ENCODE results near the gene POLH.
"Not testable (repeated sequence)": the region's sequence is repeated elsewhere in the genome, so short reads cannot be mapped to it uniquely, and the experiment has no call there.

Gene POLH

DNA sequence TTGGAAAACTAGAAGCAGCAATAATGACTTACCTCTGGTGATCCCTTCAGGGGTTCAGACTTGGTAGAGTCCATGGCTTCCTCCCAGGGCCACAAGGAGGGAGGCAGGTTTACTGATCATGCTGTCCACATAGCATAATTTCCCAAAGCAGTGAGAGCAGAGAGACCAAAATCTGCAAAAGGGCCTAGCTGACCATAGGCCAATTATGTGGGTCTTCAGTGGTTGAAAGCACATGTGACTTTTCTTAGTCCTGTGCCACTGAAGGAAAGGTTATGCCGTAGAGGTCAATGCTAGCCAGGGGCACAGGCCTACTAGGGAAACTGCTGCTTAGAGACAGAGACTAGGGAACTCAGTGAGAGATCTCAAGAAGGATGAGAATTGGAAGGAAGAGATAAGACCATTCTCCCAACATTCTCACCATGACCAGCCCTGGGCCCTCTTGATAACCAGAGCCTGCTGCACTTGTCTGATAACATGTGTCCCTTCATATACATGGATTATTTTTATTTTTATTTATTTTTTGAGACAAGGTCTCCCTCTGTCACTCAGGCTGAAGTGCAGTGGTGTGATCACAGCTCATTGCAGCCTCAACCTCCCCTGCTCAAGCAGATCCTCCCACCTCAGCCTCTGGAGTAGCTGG is 55.1 kb downstream of the POLH start:
- DNase-seq (ENCODE audit: low read depth, low spot score): no peak

DNA sequence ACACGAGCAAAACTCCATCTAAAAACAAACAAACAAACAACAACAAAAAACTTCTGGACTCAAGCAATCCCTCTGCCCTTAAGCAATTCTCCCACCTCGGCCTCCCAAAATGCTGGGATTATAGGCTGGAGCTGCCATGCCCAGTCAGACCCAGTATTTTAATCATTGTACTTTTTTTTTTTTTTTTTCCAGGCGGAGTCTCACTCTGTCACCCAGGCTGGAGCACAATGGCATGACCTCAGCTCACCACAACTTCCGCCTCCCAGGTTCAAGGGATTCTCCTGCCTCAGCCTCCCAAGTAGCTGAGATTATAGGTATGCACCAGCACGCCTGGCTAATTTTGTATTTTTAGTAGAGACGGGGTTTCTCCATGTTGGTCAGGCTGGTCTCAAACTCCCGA is 57.0 kb downstream of the POLH start:
- not testable (repeated sequence) for DNase-seq (ENCODE audit: low read depth, low spot score)

DNA sequence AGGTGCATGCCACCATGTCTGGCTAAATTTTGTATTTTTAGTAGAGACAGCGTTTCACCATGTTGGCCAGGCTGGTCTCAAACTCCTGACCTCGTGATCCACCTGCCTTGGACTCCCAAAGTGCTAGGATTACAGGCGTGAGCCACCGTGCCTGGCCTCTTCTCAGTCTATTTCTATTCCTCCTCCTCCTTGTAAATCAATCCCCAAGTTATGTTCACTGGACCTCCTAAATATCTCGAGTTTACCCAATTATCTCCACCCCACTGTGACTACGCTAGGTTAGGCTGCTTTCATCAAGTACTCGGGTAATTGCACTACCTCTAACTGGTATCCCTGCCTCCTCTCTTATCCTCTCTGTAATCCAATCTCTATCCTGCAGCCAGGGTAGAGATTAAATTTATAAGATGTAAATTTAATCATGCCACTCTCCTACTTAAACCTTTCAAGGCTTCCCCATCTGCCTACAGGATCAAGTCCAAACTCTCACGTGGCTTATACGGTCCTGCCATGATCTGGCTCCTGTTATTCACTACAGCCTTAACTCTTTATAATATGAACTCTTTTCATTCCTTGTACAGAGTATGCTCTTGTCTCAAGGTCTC is 58.8 kb downstream of the POLH start:
- DNase-seq (ENCODE audit: low read depth, low spot score): no peak

DNA sequence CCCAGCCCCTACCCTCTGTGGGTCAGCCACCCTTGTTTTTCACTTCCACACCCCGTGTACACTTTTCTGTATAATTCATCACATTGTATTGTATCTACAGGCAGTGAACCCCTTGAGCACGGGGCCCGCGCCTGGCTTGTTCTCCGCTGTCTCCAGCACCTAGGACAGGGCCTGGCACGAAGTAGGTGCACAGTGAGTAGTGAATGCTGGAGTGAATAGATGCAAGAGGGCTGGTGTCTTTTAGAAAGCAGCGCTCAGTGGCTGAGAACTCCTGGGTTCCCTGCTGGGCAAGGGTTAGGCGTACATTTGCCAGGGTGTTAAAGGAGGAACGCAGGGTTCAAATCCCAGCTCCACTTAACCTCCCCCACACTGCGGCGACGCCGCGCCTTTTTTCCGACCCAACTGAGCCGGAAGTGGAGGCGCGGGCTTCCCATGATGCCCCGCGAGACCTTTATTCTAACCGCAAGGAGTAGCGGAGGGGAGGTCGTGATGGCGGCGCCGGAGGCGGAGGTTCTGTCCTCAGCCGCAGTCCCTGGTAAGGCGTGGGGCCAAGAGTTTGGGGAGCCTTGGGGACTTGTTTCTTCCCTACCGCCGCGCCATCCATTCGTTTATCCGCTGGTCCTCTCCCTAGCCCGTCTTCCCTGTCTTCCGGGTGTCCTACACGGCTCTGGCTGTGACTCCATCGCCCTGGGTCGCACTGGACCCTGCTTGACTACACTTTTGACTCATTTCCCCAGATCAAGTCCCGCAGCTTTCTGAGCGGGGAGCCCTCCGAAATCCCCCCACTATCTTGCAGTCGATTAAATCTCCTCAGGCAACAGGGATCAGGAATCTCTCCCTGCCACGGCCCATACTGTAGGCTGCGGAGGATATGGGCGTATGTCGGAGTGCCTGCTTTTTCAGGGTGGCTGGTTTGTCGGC is 59.7 kb downstream of the POLH start, which contains the start of gene MAD2L1BP:
Gene MAD2L1BP (plus strand): TSS at position 454 of the 921 bp plus-strand sequence. CDS start 36 bp downstream, at position 490.
- peak; percentile 64 for DNase-seq (ENCODE audit: low read depth, low spot score)

- DNase-seq (ENCODE audit: low read depth, low spot score): no peak
Measured at GRCh38 chr6:43636308-43636659, 60.3 kb downstream of the POLH start.

DNA sequence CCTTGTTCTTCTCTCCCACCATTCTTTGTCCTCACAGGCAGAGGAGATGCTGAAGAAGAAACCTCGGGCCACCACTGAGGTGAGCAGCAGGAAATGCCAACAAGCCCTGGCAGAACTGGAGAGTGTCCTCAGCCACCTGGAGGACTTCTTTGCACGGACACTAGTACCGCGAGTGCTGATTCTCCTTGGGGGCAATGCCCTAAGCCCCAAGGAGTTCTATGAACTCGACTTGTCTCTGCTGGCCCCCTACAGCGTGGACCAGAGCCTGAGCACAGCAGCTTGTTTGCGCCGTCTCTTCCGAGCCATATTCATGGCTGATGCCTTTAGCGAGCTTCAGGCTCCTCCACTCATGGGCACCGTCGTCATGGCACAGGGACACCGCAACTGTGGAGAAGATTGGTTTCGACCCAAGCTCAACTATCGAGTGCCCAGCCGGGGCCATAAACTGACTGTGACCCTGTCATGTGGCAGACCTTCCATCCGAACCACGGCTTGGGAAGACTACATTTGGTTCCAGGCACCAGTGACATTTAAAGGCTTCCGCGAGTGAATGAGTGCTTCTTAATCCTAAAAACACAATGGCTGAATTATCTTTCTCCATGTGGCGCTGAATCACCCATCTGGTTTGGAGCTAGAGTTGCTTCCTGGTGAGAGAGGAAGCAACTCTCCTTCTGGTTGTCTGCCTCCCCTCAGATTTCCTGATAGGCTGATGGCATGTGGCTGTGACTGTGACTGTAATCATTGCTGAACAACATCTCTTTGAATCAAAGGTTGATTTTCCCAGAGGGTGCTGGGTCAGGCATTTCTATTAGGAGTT is 64.2 kb downstream of the POLH start:
- DNase-seq (ENCODE audit: low read depth, low spot score): no peak

DNA sequence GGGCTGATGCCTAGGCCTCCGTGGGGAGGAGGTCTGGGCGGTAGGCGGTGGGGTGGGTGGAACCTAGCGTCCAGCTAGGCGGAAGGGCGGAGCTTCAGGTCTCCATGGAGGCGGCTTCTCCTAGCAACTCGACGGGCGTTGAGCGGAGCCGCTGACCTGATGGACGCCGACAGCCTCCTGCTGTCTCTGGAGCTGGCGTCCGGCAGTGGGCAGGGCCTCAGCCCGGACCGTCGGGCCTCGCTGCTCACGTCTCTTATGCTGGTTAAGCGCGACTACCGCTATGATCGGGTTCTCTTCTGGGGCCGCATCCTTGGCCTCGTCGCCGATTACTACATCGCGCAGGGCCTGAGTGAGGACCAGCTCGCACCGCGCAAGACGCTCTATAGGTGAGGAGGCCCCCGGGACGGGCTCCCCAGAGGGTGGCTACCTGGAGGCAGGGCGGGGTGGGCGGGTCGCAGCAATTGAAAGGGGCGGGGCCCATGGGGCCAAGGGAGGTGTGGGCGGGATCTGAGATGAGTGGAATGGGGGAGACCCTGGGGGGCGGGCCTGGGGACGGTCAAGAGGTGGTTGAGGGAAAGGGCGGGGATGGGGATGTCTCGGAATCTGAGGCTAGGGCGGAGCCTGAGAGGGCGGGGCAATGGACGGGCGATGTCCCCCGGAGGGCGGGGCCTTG is 69.1 kb downstream of the POLH start, which contains the start of gene RSPH9:
Gene RSPH9 (plus strand): TSS at position 97 of the 673 bp plus-strand sequence. CDS start 63 bp downstream, at position 160.
- DNase-seq (ENCODE audit: low read depth, low spot score): peak; percentile 30

GRCh38 chr6:43645613-43645964 is 69.6 kb downstream of the POLH start:
- no peak for DNase-seq (ENCODE audit: low read depth, low spot score)

DNA sequence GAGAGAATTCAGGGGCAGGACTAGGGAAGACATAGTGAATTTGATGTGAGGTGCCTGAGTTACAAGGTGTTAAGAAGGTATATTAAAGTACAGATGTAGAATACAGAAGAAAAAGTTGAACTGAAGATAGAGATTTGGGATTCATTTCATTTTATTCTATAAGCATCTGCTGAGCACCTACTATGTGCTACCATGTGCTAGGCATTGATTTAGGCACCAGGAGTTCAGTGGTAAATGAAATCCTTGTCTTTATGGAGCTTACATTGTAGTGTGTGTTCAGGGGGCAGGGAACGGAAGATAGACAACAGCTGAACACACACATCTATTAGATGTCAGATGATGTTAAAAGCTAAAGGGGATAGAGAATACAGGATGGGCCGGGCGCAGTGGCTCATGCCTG is 71.6 kb downstream of the POLH start:
- no peak for DNase-seq (ENCODE audit: low read depth, low spot score)

DNA sequence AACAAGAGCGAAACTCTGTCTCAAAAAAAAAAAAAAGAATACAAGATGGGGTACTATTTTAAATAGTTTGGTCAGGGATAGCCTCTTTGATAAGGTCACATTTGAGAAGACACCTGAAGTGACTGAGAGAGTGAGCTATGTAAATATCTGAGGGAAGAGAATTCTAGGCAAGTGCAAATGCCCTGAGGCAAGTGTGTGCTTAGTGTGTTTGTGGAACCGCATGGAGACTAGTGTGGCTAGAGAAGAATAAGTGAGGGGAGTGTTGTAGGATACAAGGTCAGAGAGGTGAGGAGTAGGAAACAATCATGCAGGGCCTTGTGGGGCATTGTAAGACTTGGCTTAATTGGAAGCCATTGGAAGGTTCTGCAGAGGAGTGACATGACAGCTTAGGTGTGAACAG is 72.3 kb downstream of the POLH start:
- no peak for DNase-seq (ENCODE audit: low read depth, low spot score)

GRCh38 chr6:43652822-43653221 is 76.8 kb downstream of the POLH start:
- DNase-seq (ENCODE audit: low read depth, low spot score): not testable (repeated sequence)

DNA sequence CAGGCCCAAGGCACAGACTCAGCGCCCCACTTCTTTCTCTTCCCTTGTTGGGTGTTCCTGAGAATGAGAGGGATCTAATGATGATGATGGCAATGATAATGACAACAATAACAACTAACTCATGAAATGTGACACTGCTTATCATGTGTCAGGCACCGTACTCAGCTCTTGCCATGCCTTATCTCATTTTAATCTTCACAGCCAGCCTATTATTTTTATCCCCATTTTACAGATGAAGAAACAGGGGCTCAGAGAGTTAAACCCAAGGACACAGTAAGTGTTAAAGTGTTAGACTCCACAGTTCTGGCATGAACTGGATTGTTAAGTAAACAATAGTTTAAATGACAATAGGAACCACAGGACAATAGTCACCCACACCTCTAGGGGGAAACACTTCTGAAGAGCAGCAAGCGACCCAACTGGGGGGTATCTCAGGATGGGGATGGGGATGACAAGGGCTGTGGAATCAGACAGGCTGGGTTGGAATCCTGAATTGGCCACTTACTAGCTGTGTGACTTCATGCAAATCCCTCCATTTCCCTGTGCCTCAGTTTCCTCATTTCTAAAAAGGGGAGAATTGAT is 81.3 kb downstream of the POLH start:
- no peak for DNase-seq (ENCODE audit: low read depth, low spot score)

DNA sequence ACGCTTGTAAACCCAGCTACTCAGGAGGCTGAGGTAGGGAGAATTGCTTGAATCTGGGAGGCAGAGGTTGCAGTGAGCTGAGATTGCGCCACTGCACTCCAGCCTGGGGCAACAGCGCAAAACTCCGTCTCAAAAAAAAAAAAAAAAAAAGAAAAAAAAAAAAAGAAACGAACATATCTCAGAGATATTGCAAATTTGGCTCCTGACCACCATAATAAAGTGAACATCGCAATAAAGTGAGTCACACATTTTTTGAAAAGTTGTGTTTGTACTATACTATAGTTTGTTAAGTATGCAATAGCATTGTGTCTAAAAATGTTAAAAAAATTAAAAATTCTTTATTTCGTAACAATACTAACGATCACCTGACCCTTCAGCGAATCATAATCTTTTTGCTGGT is 82.2 kb downstream of the POLH start:
- no peak for DNase-seq (ENCODE audit: low read depth, low spot score)

DNA sequence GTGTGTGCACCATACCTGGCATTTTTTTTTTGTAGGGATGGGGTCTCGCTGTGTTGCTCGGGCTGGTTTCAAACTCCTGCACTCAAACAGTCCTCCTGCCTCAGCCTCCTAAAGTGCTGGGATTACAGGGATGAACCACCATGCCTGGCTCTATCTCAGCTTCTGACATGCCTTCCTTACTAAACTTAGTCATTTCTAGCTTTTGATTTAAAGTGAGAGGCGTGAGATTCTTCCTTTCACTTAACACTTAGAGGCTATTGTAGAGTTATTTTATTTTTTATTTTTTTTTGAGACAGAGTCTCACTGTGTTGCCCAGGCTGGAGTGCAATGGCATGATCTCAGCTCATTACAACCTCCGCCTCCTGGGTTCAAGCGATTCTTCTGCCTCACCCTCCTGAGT is 87.0 kb downstream of the POLH start:
- DNase-seq (ENCODE audit: low read depth, low spot score): not testable (repeated sequence)
